LHCN-M2 (cell line): Measurements from ENCODE around the gene BCAR1. TPM values are rescaled to one million over a fixed set of nuclear protein-coding genes. Genes with fewer than 3 reads are reported as not detected.
A peak's percentile ranks its signal among the peaks of the same experiment; 100 is the strongest.

Experiments used
- DNase-seq: peaks from one replicate; pipeline ENCODE4 v3.0.0-alpha.2; 2012; ENCODE audit warnings: low read depth
- total RNA-seq: library from RNA; depleted of rRNA; stranded (reverse); fragments of >200 nt; gene quantifications from 2 replicates; pipeline ENCODE4 v1.2.3, GENCODE V29; 2014; rRNA removed

BCAR1 gene
- total RNA-seq, 1 experiment from 2014 or later = 67.9 TPM

DNA sequence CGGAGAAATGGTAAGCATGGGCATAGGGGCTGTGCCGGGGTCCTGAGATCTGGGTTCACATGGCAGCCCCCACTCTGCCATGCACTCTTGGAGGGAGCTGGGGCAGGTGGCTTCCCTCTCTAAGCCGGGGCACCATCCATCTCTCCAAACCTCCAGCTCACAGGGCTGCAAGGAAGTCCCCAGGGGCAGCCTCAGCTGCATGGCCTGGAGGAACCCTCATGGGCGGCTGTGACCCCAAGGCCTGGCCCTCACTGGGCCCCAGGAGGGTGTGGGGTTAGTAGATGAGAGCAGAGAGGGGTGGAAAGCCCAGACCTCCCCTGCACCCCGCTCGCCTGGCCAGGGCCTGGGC, 47.0 kb downstream of the BCAR1 start:
- no peak for DNase-seq

- DNase-seq = no peak
Measured at GRCh38 chr16:75203667-75204409, 47.6 kb downstream of the BCAR1 start.

GRCh38 chr16:75203096-75203495, 48.3 kb downstream of the BCAR1 start:
- no peak for DNase-seq

DNA sequence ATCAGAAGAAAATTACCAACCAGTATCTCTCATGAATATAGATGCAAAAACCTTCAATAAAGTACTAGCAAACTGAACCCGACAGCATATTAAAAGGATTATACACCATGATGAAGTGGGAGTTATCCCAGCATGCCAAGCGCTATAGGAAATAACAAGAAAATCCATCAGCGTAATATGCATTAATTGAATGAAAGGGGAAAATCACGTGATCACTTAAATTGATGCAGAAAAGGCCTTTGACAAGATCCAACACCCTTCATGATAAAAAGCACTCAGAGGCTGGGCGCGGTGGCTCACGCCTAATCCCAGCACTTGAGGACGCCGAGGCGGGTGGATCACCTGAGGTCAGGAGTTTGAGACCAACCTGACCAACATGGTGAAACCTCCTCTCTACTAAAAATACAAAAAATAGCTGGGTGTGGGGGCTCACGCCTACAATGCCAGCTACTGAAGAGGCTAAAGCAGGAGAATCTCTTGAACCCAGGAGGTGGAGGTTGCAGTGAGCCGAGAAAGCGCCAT, 49.3 kb downstream of the BCAR1 start:
- no peak for DNase-seq

DNA sequence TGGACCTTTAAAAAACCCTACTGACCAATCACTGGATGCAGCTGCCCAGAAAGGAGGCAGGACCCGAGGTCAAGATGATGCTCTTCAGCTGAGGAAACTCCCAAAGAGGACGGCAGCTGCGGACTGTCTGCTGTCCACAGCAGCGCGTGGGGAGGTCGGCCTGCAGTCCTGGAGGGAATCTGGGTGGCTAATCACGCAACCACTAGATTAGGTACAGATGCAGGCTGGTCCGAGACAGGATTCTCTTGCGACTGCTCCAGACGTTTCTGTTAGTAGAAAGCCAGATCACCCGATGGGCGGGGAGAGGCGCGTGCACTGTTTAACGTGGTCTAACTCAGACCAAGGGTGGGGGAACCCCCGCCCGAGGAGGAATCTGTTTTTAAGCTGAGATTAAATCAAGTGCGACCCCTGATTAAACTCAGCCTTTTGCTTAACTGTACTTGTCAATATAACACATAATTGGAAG, 53.3 kb downstream of the BCAR1 start:
- DNase-seq = peak; percentile 42

- no peak for DNase-seq
Measured at GRCh38 chr16:75197522-75198134, 53.8 kb downstream of the BCAR1 start.

DNA sequence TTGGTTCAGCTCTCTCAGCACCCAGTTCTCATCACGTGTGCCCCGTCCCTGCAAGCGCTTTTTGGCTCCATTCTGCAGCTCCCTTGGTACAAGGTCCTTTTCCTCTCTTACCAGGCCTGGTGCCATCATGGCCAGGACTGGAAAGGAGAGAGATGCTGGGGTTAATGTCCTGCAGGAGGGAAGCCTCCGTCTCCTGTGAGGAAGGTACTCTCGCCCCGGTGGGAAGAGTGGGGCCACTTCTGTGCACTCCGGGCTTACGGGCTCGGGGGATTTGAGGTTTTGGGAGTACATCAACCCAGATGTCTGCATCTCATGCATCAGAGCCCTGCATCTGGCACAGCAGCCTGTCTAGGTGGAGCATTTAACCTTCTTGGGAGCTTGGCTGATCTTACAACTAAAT, 54.6 kb downstream of the BCAR1 start:
- DNase-seq = no peak

DNA sequence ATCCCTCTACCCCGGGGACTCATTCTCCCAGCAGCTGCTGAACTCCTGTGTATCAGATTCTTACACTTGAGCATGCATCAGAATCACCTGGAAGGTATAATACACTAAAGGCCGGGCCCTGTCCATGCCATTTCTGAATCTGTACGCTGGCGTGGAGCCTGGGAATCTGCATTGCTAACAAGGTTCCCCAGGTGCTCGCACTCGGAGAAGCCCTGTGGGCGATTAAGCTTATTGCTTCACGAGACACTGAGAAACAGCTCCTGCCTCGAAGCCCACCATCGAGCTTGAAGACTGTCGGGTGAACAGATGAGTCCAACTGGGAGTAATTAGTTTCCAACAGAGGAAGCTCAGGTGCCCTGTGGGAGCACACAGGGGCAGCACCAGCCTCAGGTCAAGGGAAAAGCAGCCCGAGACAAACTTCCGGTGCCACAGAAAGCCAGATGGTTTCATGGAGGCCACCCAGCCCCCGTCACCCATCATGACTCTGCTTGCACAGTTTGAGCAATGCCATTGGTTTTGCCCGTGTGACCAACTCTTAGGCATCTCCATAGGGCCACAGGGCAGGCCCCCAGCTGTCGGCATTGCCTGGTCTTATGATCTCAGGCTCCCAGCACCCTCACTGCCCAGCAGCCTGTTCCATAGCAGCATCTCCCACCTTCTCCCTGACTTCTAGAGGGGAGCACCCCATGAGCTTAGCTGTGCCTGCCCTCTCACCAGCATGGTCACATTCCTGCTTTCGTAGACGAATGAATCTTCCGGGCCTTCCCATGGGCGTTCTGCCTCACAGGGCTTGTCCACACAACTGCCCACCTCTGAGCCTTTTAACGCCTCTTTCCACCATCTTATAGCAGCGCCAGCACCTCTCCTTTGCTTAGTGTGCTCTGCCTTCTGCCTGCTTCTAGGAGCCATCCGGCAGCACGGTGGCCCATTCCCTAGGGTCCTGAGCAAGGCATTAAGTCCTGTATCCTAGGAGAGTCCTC, 55.3 kb downstream of the BCAR1 start:
- no peak for DNase-seq

DNA sequence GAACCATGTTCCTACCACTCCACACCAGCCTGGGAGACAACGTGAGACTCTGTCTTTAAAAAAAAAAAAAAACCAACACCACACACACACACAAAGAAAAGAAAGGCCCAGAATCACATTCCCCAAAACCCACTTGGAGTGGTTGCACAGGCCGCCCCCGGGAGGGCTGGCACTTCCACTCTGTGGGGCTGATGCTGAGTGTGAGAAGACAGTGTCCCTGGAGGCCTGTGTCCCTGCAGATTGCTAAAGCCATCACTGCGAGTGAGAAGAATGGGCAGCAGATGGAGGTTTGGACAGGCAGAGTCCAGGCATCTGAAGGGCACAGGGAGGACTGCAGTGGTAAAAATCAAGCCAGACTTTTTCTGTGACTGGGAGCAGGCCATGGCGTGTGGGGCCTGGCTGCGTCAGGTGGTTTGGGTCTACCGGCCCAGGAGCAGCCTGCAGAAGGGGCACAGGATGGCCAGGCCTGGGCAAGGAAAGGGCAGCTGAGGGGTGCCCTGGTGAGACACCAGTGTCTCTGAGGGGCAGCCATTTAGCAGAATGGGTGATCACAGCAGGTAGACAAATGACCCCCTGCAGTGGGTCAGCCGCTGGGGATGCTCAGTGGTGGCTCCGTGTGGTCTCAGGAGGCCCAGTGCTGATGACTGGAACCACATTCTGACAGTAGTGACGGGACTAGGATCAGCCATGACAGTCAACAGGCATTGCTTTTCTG, 57.5 kb downstream of the BCAR1 start:
- no peak for DNase-seq

- no peak for DNase-seq
Measured at GRCh38 chr16:75193265-75193650, 58.2 kb downstream of the BCAR1 start.

GRCh38 chr16:75192606-75193264, 58.7 kb downstream of the BCAR1 start:
- no peak for DNase-seq

DNA sequence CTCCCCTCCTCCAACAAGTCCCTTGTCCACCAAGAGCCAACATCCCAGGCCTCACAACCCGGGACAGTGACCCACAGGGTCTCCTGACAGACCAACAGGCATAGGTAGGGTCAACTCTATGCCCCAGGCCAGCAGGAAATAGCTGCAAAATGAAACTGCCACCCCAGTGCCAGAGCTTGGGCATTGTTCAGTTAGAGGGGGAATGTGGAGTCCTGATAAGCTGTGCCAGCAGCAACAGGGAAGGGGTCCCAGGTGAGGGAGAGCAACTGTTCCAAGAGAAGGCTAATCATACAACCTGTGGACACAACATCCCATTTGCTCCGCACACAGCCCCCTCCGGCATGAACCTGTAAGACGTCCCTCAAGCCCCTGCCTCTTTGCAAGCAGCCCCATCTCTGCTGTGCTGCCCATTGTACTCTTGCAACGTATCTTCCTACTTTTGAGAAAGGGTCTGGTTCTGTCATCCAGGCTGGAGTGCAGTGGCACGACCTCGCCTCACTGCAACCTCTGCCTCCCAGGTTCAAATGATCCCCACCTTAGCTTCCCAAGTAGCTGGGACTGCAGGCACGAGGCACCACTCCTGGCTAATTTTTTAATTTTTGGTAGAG, 61.7 kb downstream of the BCAR1 start:
- DNase-seq = no peak

DNA sequence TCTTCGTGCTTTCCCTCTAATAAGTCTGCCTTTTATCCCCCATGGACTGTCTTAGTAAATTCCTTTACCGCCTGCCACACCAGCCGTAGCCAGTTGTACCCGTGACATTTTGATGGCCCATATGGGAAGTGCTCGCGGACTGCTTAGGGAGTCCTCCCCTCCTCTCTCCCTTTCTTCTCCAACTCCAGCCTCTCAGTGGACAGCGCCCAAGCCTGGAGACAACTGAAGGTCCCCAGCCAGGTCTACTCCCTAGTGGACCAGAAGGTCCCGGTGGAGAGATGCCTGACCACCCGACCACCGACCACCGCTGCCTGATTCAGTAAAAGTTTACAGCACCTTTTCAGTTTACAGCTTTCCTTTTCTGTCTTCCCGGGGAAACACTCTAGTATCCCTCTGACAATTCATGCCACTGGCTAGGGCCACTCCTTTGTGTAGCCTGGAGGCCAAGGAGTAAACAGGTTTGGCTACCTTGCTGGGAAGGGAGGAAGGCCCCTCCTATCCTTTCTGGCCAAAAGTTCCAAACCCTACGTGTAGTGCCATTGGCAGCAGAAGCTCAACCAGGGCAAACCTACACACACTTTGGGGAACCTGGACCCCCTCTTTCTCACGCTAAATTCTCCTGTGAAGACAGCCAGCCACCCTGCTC, 62.5 kb downstream of the BCAR1 start:
- no peak for DNase-seq

- DNase-seq = no peak
Measured at GRCh38 chr16:75181630-75182029, 69.8 kb downstream of the BCAR1 start.

DNA sequence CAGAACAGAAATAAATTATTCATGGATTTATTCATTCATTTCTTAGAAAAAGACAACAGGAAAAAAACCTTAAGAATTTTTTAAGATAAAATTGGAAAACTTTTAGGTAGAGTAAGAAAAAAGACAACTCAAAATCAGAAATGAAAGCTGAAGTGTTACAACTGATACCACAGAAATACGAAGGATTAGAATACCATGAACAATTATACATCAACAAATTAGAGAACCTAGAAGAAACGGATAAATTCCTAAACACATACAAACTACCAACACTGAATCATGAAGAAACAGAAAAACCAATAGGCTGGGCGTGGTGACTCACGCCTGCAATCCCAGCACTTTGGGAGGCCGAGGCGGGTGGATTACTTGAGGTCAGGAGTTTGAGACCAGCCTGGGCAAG, 72.2 kb downstream of the BCAR1 start:
- DNase-seq = no peak

Other genes starting within 250 kb of the BCAR1 start
- 0.11 TPM in 1 of 2 replicates, not detected in the other for gene LDHD, start 134.8 kb downstream of the BCAR1 start, total RNA-seq
- gene ZFP1, start 103.1 kb downstream of the BCAR1 start, total RNA-seq = 11.9 and 13.0 TPM in 2 replicates
- gene CTRB2, start 44.5 kb downstream of the BCAR1 start, total RNA-seq = not detected in 2 replicates
- not detected in 2 replicates for gene CTRB1, start 32.6 kb downstream of the BCAR1 start, total RNA-seq
- gene CFDP1, start 181.9 kb upstream of the BCAR1 start, total RNA-seq = 57.5 and 63.3 TPM in 2 replicates
- 9.7 and 11.7 TPM in 2 replicates for gene TMEM170A, start 213.1 kb upstream of the BCAR1 start, total RNA-seq
- gene CHST6, start 243.8 kb upstream of the BCAR1 start, total RNA-seq = 1.8 and 1.9 TPM in 2 replicates